Stimulated activated CD4-positive, alpha-beta T cell treated with anti-CD3 and anti-CD28 coated beads, TNF-alpha, amount 100 ng/mL, for 4 hours (primary cell): ENCODE data around the gene KDM5A.
"Not testable (repeated sequence)": the region's sequence is repeated elsewhere in the genome, so short reads cannot be mapped to it uniquely, and the experiment has no call there.

ENCODE experiments used
- DNase-seq, 3 experiments: peaks; one replicate each; pipeline ENCODE4 v3.0.0-alpha.2; 2020; ENCODE audit warnings: low read depth in 3 of 3

KDM5A gene

DNA sequence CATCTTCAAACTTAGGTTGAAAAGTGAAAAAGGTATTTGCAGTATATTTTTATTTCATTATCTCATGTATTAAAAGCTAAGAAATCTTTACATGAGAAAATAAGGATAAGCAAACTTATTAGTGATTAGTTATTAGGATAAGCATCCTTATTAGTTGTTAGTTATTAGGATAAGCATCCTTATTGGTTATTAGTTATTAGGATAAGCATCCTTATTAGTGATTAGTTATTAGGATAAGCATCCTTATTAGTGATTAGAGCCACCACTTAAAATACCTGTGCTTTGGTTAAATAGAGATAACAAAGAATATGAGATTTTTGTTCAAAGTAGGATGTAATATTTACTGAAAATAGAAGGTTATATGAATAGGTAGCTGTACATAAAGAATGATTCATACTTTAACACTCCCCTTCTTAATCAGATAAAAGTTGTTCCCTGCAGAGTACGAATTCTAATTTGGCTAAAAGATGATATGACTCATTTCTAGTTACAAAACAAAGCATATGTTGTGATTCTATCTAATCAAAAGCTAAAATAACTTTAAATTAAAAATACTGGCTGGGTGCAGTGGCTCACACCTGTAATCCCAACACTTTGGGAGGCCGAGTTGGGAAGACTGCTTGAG, 56.4 kb downstream of the KDM5A start:
- DNase-seq: no peak

DNA sequence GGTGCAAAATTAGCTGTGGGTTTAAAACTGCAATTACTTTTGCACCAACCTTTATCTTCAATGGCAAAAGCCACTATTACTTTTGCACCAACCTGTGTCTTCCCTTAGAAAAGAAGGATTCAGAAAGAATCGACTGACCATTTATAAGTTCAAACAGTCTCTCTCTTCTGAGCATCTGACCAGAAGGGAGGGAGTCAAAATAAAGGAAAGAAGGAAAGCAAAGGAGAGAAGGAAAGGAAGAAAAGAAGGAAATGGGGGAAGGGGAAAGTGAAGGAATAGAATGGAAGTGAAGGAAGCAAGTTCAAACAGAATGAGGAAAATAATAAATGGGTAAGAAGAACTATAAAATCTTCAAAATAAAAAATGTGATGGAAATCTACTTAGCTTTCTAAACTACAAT, 57.8 kb downstream of the KDM5A start:
- no peak for DNase-seq

DNA sequence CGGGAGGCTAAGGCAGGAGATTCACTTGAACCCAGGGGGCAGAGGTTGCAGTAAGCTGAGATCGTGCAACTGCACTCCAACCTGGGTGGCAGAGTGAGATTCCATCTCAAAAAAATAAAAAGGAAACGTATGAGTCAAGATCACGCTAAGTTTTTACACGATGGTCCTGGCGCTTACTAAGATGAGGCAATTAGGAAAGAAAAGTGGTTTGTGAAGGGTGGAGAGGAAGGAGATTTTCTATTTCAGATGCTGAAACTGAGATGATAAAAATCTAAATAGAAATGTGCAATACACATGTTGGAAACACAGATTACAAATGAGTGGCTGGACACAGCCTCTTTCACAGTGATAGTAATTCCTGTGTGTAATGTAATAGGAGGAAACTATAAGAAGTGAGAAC, 63.2 kb downstream of the KDM5A start:
- no peak for DNase-seq

DNA sequence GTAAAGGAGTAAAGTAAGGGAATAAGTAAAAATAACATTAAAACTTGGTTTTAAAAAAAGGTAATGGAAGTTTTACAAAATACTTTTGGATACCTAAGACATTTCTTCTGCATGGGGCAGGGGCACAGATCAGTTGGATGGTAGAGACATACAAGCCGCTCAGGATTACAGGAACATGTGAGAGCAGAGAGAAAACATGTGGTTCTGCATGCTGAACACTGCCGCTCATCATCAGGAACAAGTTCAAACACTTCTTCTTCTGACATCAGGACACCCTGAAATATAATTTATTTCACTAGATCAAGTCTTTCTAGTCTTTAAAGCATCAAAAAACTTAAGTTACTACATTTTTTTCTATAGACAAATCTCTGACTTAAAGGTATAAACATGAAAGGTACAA, 65.6 kb downstream of the KDM5A start:
- DNase-seq: no peak

DNA sequence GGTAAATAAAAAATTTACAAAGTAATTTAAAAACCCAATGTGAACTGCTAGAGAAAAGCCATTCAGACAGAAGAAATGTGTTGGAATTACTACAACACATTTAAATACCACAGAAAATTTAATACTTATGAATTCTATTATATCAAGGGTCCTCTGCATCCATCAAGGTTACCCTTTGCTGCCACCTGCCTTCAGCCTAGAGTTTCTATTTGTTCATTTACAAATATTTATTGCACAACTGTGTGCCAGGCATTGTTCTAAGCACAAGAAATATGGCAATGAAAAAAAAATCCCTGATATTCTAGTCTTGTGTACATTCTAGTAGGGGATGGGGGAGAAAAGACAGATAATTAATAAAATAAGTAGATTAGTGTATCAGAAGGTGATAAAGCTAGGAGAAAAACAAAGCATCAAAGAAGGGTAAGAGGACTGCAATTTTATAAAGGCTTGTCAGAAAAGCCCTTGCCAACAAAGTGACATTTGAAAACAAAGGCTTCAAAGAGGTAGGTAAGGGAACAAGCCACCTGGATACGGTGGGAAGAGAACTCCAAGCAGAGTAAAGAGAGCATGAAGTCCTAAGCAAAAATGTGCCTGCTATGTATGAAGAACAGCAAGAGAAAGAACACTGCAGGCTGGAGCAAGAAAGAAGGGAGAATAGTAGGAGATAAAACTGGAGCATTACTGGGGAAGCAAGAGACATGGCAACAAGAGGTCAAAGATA, 67.4 kb downstream of the KDM5A start:
- DNase-seq: no peak

DNA sequence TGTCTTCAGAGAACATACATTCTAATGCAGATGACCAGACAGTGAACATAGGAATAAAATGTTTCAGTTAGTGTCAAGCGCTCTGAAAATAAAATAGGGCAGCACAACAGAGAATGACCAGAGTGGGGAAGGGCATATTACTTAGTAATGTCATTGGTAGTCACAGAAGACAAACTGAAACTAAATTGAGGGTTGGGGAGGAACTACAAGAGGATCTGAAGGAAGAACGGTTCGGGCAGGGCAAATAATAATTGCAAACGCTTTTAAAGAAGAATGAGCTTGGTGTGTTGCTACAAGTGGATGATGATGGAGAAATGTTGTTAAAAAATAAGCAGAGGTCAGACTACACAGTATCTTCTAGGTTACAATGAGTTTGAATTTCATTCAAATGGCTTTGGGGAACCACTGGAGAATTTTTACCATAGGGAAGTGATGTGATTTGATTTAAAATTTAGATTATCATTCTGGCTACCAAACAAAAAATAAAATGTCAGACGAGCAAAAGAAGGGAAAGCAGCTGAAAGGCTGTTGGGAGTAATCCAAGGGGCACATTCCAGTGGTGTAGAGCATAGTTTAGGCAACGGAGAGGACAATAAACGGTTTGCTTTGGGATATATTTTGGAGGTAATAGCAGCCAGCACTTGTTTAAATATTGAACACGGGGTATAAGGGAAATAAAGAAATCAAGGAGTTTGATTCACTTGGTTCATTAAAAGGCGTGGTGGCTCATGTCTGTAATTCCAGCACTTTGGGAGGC, 70.2 kb downstream of the KDM5A start:
- DNase-seq: no peak

DNA sequence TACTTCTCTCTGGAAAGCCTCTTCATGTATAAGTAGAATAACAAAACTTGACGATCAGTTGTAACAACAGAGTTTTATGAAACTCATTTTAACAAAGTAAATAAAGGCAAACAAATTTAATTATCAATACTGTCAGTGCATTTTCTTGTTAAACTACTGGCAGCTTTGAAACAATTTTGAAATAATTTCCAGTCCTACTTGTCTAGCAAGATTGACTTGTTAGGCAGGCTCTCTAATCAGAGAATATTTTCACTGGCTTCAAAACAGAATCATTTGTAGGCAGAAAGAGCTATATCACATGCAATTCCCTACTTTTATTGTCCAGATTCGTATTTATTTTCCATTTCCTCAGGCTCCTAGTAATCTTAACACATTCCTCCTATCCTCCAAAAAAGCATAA, 80.6 kb downstream of the KDM5A start:
- DNase-seq: no peak

DNA sequence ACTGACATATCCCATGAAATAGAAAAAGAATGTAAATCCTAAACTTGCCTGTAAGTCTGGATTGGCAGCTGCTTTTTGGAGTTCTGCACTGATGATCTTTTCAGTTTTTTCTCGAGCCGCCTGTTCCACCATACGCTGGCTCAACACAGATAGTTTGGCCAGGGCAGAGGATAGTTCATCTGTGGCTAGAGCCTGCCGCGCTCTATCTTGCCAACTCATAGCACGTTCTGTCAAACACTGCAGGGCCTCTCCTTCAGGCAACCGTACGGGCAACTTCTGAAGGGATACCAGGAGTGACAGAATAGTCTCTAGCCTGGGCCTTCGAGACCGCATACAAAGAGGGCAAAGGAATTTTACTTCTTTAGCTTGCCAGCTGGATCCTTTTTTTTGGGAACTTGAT, 81.7 kb downstream of the KDM5A start:
- no peak for DNase-seq

DNA sequence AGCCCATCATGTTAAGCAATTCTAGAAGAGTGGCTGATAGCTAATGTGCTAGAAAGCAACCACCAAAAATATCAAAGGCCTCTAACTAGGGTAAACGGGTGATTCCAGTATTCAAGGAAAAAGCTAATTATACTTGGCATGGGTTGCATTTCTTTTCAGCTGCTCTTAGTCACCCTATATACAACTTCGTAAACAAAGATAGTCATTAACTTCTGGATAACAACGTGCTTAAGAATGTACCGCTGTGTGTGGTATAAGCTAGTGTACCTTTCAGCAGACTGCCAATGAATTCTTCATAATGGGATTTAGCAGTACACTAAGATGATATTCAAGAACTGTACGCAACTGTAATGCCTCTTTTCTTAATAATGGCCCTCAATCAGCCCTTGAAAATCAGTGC, 84.3 kb downstream of the KDM5A start:
- DNase-seq: no peak

DNA sequence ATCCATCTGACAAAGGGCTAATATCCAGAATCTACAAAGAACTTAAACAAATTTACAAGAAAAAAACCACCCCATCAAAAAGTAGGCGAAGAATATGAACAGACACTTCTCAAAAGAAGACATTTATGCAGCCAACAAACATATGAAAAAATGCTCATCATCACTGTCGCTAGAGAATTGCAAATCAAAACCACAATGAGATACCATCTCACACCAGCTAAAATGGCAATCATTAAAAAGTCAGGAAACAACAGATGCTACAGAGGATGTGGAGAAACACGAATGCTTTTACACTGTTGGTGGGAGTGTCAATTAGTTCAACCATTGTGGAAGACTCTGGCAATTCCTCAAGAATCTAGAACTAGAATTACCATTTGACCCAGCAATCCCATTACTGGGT, 86.4 kb downstream of the KDM5A start:
- DNase-seq: not testable (repeated sequence)

DNA sequence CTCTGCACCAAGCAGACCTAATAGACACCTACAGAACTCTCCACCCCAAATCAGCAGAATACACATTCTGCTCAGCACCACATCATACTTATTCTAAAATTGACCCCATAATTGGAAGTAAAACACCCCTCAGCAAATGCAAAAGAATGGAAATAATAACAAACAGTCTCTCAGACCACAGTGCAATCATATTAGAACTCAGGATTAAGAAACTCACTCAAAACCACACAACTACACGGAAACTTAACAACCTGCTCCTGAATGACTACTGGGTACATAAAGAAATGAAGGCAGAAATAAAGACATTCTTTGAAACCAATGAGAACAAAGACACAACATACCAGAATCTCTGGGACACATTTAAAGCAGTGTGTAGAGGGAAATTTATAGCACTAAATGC, 89.0 kb downstream of the KDM5A start:
- not testable (repeated sequence) for DNase-seq

DNA sequence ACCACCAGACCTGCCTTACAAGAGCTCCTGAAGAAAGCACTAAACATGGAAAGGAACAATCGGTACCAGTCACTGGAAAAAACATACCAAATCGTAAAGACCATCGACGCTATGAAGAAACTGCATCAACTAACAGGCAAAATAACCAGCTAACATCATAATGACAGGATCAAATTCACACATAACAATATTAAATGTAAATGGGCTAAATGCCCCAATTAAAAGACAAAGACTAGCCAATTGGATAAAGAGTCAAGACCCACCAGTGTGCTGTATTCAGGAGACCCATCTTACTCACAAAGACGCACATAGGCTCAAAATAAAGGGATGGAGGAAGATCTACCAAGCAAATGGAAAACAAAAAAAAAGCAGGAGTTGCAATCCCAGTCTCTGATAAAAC, 89.6 kb downstream of the KDM5A start:
- DNase-seq: not testable (repeated sequence)

DNA sequence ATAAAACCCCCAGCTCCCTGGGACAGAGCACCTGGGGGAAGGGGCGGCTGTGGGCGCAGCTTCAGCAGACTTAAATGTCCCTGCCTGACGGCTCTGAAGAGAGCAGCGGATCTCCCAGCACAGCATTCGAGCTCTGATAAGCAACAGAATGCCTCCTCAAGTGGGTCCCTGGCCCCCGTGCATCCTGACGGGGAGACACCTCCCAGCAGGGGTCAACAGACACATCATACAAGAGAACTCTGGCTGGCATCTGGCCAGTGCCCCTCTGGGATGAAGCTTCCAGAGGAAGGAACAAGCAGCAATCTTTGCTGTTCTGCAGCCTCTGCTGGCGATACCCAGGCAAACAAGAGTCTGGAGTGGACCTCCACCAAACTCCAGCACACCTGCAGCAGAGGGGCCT, 91.1 kb downstream of the KDM5A start:
- not testable (repeated sequence) for DNase-seq

DNA sequence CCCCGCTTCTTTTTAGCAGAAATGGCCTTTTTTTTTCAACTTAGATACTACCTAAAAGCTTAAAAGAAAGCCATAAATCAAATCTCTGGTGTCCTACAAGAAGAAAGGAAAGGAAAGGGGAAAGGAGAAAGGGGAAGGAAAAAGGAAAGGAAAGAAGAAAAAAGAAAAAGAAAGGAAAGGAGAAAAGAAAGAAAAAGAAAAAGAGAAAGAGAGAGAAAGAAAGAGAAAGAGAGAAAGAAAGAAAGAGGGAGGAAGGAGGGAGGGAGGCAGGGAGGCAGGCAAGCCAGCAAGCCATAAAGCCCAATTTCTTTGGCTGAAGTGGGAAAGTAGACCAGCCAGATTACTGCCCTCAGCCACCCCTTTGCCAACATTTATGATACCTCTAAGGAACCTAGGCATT, 94.0 kb downstream of the KDM5A start:
- DNase-seq: no peak

DNA sequence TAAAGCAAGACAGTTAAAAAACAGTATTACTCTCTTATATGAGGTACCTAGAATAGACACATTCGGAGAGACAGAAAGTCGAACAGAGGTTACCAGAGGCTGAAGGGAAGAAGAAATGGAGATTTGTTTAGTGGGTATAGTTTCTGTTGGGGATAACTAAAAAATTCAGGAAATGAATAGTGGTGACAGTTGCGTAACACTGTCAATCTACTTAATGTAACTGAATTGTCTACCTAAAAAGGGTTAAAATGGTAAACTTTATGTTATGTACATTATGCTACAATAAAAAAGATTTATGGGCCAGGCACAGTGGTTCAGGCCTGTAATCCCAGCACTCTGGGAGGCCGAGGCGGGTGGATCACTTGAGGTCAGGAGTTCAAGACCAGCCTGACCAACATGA, 95.9 kb downstream of the KDM5A start:
- DNase-seq: no peak

DNA sequence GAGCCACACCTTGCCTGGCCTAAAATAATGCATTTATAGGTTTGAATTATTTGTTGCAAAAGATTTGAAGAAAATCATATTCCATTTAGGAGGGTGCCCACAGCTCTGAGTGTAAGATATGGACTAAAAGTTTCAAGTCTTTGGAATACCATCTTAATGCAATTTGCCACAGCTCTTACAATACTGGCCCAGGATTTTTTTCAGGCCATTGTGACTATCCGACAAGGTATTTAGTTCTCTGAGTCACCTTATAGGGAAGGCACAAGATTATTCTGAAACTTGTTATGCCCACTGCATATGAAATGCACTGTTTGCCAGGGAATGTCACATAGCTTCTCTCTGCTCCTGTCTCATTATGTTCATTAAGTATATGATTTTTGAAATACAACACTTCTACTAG, 96.9 kb downstream of the KDM5A start:
- no peak for DNase-seq

DNA sequence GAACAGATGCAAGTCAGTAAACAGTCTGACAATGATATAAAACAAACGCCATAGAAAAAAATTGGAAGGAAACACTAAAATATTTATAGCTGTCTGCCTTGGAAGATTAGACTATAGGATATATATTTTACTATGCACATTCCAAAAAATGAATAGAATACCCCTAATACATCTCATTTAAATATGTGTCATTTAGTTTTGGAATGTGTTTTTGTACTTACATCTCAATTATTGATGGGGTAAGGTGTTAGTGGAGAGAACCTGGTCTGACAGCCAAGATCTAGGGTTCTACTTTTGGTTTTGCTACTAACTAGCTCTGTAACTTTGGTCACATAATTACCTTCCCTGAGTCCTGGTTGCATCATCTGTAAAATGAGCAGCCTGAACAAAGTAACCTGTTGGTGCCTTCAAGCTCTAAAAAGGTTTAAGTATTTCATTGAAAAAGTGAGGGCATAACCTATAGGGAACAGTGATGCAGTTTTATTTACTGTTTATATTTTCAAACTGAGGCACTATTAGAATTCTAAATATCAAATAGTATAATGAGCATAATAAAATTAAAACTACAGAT, 97.9 kb downstream of the KDM5A start:
- no peak for DNase-seq

DNA sequence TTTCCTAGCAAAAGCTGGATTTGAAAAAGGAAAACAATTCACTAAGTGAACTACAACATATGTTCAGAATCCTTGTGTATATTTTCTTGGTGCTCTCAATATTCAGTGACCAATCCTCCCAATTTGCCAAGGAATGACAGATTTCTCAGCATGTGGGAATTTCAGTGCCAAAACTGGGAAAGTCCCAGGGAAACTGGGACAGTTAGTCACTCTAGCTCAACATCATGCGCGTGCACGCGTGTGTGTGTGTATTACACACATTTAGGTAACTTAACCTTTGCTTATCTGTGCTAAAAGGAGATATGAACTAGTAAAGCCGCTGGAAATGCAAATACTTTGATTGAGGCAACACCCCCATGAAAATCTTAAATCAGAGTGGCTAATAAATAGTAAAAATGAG, 100.4 kb downstream of the KDM5A start:
- DNase-seq: no peak

DNA sequence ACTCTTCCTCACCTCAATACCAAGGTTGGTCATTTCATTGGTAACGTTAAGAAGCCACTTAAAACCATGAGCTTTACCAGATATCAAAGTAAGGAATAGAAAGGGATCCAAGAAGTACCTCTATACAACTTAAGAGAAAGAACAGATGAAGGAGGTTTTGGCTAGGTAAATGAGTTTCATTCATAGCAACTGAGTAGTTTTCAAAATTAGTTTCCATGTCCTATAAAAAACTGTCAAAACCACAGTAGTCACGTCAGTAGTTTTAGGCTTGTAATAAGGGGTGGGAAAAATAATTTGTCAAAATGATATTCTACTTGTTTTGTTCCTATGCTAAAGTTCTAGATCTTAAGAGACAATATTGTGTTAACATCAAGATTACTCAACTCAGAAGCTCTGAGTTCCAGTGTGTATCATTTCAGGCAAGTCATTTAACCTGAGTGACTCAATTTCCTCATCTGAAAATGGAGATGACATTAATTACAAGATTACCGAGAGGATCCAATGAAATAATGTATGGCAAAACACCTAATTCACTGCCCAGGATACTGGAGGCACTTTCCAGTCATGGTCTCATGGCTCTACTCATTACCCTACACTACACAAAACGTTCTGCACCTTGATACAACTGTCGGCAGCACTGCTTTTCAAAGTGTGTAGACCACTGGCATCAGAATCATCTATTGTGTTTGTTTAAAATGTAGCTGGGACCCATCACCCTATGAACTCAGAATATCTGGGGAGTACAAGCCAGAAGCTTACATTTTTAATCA, 102.4 kb downstream of the KDM5A start:
- no peak for DNase-seq

DNA sequence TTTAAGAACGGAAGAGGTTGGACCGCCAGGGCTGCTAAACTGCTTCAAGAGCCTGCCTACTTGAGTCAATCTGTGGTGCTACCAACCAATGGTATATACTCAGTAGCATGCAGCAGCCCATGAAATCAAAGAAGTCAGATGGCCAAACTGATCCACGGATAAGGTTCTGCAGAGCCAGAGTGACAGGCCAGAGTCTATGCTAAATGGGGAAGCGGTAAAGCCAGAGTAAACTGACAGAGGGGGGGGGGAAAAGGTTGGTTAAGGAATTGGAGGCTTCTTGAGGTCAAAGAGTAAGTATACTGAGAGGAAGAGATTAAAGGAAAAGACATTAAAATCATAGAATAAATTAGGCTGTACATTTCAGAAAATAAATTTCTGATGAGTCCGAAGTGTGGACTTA, 111.1 kb downstream of the KDM5A start:
- DNase-seq: no peak

DNA sequence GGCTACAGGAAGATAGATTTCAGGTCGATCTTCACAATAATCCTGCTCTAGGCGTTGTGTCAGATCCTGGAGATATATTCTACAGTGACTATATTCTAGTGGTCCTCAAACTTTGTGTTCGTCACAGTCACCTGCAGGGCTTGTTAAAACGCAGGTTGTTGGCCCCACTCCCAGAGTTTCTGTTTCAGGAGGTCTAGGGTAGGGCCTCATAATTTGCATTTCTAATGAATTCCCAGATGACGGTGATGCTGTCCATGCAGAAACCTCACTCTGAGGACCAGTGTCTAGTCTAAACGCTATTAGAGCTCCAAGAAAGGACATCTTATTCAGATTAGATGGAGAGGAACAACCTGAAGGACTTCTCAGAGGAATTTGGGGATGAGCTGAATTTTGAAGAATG, 113.3 kb downstream of the KDM5A start:
- DNase-seq: no peak

DNA sequence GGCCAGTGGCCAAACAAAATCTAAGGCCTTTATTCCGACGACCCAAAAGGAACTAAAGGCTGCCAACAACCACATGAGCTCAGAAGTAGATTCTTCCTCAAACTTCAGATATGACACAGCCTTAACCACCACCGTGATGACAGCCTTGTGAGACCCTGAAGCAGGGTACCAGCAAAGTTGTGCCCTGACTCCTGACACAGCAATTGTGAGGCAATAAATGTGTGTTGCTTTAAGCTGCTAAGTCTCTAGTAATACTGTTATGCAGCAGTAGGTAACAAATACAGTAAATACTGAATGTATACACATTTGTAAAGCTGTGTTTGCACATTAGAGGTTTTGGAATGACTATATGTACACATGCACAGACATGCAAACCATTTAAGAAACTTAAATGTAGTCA, 115.7 kb downstream of the KDM5A start:
- DNase-seq: no peak
